RPMI7951 (cell line): ENCODE data around the gene FGF11. TPM values are rescaled to one million over a fixed set of nuclear protein-coding genes. Genes with fewer than 3 reads are reported as not detected.

Experiments
- DNase-seq: peaks from one replicate; pipeline ENCODE4 v3.0.0-alpha.2; 2012; ENCODE audit warnings: low read depth
- total RNA-seq: library from RNA; depleted of rRNA; stranded (reverse); fragments of >200 nt; shearing (Covaris generic); gene quantifications from 2 replicates; pipeline ENCODE4 v1.2.3, GENCODE V29; 2014

The FGF11 gene
- total RNA-seq, 1 experiment from 2014 or later = 4.1 TPM

DNA sequence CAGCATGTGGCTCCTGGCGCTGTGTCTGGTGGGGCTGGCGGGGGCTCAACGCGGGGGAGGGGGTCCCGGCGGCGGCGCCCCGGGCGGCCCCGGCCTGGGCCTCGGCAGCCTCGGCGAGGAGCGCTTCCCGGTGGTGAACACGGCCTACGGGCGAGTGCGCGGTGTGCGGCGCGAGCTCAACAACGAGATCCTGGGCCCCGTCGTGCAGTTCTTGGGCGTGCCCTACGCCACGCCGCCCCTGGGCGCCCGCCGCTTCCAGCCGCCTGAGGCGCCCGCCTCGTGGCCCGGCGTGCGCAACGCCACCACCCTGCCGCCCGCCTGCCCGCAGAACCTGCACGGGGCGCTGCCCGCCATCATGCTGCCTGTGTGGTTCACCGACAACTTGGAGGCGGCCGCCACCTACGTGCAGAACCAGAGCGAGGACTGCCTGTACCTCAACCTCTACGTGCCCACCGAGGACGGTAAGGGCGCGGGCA lies 31.0 kb upstream of the FGF11 start:
- no peak for DNase-seq

DNA sequence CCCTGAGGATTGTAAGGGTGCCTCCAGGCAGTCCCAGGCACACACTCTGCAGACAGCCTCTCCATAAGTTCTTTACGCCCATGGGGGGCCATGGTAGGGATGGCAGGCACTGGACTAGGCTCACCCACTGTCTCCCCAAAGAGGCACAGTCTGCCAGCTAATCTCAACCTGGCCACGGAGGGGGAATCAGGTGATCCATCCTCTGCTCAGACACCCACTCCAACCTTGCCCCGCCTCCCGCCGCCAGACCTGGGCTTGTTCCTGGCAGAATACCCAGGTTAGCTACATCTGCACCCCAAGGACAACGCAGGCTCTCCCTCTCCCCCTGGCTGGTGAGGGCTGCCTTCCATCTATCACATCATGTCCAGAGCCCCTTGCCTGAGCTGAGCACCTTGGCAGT lies 30.4 kb upstream of the FGF11 start:
- no peak for DNase-seq

DNA sequence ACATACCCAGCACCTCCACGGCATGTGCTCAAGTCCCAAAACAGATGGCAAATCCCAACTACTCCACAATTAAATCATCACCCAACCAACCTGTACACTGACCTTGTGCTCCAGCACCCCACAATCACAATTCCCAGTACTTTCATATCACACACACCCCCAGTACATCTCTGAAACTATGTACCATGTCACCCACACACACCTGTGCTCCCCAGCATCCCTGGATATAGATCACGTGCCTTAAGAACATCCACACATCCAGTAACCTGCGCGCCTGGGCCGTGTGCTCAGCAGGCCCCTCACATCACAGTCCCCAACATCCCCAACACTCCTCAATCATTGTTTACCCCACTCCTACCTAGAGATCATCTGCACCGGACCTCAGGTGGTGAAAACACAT lies 29.6 kb upstream of the FGF11 start:
- DNase-seq = no peak

DNA sequence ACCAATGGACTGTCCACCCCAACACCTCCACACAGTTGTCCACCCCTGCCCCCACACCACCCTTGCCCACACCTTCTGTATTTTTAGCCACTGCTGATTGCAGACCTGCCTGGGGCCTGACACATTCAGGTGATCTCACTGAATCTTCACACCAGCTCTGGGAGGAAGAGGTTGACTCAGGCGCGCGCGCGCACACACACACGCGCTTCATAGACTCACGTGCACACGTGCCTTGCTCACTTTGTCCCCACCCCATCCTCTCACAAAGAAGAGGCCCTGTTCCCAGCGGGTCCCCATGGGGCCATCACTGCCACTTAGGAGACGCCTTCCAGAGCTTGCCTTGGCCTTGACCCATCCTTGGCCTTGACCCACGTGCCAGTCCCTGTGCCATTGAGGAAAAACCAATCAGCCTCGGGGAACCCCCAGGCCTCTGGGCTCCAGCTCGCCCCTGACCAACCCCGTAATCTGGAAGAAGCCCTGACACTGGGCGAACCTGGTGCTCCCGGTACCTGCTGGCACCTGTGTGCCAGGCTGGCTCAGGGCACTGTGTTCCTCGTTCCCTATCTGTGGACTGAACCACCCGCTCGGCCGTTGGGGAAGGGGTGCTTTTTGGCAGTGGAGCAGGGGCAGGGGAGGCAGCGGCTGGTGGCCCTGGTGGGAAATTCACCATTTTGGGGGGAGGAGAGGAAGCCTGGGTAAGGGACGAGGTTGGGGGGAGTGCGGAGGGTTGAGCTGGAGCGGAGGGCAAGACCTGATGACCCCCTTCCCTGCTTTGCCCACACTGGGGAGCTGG lies 28.5 kb upstream of the FGF11 start:
- no peak for DNase-seq

DNA sequence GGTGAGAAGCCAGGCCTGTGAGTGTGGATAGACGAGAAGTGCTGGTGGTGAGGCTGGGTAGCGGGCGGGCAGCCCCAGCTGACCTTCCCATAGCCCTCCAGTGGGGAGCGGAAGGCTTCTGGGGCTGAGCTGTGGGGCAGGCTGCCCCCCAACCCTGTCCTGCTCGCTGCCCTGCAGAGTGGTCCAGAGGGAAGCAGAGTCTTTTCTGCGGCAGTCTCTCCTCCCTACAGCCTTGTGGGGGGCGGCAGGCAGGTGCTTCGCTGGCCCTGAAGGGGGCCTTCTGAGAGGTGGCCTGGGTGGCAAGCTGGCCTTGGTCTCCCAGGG lies 27.9 kb upstream of the FGF11 start:
- DNase-seq = no peak

DNA sequence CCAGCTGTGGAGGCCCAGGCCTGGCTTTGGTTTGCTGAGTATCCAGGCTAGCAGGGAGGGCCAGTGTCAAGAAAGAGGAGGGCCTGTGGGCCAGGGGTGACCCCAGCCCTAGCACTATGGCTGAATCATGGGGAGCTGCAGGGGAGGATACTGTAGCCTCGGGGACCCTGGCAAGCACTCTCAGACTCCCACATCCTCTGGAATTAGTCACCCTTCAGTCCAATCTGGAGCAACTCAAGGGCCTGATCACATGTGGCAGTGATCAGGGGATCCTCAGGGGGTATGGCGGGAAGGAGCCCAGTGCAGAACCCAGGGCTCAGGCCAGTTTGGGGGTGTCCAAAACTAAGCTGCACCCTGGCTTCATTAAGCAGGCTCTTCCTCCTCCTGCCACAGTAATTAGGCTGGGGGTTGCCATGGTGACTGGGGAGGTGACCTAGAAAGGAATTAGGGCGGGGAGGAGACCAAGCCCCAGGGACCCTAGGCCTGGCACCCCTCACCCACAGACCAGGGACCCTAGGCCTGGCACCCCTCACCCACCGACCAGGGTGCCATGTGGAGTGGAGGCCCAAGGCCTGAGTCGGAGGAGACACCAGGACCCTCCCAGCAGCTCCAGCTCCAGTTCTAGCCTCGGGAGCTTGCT lies 25.8 kb upstream of the FGF11 start:
- DNase-seq = peak; percentile 90

DNA sequence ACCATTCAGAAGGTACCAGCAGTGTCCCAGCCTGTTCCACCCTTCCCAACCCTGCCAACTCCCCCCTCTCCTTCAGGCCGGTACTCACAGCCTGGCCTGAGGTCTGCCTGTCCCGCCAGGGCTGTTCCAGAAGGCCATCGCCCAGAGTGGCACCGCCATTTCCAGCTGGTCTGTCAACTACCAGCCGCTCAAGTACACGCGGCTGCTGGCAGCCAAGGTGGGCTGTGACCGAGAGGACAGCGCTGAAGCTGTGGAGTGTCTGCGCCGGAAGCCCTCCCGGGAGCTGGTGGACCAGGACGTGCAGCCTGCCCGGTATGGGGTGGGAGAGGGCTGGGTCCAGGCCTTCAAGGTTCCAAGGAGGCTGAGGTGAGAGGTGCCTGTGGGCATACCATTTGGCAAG lies 24.5 kb upstream of the FGF11 start:
- DNase-seq = no peak

DNA sequence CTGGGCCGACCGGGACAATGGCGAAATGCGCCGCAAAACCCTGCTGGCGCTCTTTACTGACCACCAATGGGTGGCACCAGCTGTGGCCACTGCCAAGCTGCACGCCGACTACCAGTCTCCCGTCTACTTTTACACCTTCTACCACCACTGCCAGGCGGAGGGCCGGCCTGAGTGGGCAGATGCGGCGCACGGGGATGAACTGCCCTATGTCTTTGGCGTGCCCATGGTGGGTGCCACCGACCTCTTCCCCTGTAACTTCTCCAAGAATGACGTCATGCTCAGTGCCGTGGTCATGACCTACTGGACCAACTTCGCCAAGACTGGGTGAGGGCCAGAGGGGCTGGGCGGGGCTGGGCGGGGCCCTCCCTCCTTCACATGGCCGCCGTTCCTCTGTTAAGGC lies 23.5 kb upstream of the FGF11 start:
- DNase-seq = no peak

DNA sequence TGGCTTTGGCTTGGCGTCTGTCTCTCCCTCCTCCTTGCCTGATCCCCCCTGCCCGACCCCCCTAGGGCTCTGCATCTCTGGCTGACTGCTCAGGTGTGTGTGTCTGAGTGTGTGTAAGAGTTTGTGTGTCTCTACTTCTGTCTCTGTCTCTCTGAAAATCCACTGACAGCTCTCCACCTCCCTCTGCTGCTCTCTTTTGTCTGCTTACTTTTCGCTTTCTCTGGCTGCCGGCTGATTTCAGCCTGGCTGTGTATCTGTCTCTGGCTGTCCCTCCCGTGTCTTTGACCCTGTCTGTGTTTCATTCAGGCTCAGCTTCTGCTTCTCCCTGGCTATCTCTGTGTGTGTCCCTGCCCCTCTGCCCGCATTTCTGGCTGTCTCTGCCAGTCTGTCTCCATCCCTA lies 23.0 kb upstream of the FGF11 start:
- no peak for DNase-seq

DNA sequence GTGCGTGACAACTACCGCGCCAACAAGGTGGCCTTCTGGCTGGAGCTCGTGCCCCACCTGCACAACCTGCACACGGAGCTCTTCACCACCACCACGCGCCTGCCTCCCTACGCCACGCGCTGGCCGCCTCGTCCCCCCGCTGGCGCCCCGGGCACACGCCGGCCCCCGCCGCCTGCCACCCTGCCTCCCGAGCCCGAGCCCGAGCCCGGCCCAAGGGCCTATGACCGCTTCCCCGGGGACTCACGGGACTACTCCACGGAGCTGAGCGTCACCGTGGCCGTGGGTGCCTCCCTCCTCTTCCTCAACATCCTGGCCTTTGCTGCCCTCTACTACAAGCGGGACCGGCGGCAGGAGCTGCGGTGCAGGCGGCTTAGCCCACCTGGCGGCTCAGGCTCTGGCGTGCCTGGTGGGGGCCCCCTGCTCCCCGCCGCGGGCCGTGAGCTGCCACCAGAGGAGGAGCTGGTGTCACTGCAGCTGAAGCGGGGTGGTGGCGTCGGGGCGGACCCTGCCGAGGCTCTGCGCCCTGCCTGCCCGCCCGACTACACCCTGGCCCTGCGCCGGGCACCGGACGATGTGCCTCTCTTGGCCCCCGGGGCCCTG lies 22.2 kb upstream of the FGF11 start:
- DNase-seq = no peak

DNA sequence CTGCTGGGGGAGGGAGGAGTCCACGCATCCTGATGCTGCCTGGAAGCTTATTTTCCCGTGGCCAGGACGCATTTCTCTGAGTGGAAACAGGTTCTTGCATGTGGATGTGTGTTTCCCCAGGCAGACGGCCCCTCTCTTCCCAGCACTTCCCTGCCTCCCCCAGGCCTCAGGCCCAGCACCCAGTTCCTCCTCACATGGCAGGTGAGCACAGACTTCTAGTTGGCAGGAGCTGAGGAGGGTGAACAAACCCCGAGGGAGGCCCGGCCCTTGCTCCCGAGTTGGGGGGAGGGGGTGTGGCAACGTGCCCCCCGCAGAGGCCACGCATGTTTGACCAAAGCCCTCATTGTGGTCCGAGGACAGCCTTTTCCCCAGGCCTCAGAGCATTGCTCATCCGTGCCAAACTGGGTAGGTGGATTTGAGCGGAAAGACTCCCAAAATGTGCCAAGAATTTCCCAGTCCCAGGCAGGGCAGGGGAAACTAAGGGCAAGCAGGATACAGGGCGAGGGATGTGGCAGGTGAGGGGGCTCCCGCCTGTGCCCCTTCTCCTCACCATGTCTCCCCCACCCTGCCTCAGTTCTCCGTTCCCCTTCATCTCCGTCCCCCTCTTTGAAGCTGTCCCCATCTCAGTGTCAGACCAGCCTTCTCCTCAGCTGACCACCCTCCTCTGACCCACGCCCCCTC lies 20.7 kb upstream of the FGF11 start:
- no peak for DNase-seq

DNA sequence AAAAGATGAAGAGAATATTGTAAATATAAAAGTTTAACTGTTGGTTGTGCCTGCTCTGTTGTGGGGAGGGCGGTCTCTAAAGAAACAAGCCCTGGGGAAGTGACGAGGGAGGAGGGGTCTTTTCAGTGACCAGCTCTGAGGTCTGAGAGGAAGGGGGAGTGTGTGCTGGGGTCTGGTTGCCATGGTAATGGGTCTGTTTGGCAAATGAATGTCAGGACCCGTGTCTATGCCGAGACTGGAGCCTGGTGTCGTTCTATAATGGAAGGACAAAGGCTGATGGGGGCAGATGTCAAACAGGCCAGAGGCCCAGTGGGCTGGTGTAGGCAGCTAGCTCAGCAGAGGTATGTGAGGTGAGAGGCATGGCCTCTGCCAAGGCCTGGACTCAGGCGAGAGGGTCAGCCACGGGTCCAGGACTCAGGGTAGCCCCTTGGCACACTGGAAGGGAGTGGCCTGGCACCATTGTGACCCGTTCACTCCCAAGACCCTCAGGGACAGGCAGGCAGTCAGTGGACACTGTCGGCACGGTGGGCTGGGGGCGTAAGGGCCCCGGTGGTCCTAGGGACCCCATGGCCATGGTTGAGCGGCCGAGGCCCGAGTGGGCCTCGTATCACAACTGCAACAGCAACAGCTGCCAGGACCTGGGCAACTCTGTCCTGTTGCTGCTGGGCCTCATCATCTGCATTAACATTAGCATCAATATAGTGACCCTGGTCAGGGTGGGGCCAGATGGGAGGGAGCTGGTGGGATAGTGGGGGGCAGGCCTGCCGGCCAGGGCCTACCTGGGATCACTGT lies 19.3 kb upstream of the FGF11 start, which contains the start of gene SPEM1:
Gene SPEM1, plus strand, starts transcription at position 506 of the 792 bp plus-strand sequence. Its CDS starts 61 bp downstream, at position 567.
- no peak for DNase-seq

DNA sequence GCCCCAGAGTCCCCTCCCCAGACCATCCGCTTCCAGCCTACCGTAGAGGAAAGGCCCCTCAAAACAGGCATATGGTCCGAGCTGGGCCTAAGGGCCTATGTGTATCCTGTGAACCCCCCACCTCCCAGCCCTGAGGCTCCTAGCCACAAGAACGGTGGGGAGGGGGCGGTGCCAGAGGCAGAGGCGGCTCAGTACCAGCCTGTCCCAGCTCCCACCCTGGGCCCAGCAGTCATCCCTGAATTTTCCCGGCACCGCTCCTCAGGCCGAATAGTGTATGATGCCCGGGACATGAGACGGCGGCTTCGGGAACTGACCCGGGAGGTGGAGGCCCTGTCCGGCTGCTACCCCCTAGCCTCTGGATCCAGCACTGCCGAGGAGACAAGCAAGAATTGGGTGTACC lies 18.1 kb upstream of the FGF11 start:
- no peak for DNase-seq

DNA sequence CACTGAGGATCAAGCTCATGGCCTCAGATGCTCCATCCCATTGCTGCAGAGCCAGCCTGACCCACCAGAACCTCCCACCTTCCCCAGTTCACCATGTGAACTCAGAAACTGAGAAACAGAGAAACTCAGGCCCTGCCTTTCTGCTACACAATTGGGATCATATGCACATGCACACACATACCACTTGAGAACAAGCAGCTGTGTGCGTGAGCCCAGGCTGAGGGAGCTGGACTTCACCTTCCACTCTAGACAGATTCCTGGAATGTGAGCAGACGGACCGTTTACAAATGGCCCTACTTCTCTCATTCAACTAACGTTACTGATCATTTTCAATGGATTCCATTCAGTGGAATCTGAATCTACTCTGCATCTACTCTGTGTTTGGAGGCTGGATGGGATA lies 15.6 kb upstream of the FGF11 start:
- DNase-seq = no peak

DNA sequence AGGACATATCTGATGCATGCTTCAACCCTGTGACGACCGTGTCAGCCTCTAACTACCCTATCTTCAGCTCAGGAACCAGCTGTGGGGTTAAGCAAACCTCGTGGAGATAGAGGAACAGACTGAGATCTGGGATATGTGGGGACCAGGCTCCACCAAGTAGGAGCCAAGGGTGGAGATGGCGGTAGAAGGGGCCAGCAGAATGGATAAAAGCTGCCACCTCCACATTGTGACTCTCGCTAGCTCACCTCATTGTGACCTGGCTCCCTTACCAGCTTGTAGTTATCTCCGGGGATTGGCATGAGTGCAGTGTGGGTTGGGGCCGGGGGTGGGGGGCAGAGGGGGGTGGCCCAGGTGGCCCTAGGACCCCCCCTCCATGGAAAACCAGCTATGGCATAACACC lies 14.0 kb upstream of the FGF11 start, which contains the start of gene SPEM2:
Gene SPEM2, plus strand, starts transcription at position 301 of the 400 bp plus-strand sequence. Its CDS starts 73 bp downstream, at position 374.
- no peak for DNase-seq

DNA sequence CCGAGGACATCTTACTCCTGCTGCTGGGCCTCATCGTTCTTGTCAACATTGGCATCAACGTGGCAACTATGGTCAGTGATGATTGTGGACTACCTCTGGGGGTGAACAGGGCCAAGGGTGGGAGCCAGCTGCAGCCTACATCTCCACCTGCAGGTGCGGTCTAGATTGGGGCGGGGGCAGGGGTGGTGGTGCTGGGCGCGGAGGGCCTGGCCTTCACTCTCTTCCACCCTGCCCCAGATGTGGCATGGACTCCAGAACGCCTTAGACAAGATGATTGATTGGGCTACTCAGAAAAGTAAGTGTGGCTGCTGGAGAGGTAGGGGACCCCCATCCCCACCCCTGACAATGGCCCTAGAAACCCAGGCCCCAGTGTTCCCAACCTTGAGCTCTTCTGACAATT lies 13.6 kb upstream of the FGF11 start:
- DNase-seq = no peak

DNA sequence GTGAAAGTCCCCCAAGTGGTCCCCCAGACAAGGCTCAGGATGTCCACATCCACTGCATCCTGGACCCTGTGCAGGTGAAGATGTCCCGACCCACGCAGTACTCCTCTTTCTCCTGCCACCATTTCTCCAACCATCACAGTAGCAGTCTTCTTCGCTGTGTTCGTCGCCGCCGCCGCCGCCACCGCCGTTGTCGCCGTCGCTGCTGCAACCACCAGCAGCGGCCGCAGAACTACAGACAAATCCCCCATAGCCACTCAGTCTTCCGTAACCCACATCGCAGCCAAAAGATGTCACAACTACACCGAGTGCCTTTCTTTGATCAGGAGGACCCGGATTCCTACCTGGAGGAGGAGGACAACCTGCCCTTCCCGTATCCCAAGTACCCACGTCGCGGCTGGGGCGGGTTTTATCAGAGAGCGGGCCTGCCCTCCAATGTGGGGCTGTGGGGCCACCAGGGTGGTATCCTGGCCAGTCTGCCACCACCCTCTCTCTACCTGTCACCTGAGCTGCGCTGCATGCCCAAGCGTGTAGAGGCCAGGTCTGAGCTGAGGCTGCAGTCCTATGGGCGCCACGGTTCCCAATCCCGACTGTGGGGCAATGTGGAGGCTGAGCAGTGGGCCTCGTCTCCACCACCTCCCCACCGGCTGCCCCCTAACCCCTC lies 13.0 kb upstream of the FGF11 start:
- DNase-seq = no peak

DNA sequence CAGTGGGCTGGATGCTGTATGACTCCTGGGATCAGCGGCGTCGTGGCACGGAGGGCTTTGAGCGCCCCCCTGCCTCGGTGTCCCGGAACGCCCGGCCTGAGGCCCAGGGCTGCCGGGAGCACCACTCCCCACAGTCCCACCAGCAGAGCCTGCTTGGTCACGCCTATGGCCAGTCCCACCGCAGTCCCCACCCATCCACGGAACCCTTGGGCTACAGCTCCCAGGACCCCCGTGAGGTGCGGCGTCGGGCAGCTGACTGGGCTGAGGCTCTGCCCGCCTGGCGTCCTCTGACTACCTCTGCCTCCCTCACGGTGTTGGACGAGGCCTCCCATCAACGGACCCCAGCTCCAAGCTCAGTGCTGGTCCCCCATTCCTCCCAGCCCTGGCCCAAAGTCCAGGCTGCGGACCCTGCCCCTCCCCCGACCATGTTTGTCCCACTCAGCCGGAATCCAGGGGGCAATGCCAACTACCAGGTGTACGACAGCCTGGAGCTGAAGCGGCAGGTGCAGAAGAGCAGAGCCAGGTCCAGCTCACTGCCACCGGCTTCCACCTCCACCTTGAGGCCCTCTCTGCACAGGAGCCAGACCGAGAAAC lies 12.3 kb upstream of the FGF11 start:
- DNase-seq = no peak

DNA sequence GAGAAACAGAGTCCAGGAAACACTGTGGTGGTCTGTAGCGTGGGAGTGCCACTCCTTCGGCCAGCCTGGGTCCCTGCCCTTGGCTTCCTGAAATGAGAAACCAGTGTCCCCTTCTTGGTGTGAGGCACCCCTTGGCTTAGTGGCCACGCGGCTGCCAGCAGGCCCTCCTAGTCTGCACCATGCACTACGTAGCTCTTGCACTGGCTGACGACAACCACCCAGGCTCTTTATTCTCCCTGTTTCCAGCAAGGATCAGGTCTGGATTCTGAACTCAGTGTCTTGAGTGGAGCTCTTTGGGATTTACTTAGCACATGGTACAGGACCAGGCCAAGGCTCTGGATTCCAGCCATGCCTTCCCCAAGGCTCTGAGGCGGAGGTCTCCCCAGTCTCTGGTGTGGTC lies 11.8 kb upstream of the FGF11 start:
- DNase-seq = no peak

DNA sequence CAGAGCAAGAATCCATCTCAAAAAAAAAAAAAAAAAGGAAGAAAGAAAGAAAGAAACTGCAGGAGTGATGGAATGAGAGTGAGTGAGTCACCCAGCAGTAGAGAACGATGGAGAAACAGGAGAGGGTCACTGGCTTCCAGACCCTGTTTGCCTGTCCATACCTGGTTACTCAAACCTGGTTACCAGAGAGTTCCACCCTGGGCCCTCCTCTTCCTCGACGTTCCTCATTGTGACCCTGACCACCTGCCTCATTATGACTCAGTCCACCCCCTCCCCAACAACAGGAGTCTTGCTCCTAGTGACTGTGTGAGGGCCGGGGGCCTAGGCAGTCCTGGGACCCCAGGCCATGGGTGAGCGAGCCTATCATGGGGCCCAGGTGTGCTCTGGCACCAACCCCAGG lies 10.8 kb upstream of the FGF11 start, which contains the start of gene SPEM3:
Gene SPEM3, plus strand, starts transcription at position 301 of the 400 bp plus-strand sequence. Its CDS starts 46 bp downstream, at position 347.
- no peak for DNase-seq
